UCSD-AML1 (cell line): ENCODE measurements around the gene TTC23L.
"Not testable (repeated sequence)": the region's sequence is repeated elsewhere in the genome, so short reads cannot be mapped to it uniquely, and the experiment has no call there.

Experiments used
- DNase-seq: peaks from one replicate; lab custom pipeline; 2025; ENCODE audit not compliant: unreplicated experiment; lab: John Stamatoyannopoulos, UW

Gene TTC23L

DNA sequence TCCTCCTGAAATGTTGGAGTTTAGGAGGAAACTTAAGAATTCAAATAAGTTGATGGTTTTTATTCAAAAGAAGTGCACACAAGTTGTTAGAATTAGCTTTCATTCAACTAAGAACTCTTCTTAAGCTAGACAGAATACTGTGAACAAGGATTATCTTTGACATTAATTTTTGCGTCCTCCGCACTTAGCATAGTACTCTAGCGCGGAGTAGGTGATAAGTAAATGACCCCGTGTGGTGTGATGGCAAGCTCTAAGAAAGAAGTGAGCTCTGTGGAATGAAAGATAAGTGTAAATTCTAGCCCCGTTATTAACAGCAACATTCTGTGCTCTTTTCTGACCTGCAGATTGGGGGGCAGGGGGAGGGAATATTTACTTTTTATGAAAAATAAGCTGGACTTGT is 77.6 kb downstream of the TTC23L start:
- no peak for DNase-seq

GRCh38 chr5:34918025-34918424 is 79.1 kb downstream of the TTC23L start:
- no peak for DNase-seq

DNA sequence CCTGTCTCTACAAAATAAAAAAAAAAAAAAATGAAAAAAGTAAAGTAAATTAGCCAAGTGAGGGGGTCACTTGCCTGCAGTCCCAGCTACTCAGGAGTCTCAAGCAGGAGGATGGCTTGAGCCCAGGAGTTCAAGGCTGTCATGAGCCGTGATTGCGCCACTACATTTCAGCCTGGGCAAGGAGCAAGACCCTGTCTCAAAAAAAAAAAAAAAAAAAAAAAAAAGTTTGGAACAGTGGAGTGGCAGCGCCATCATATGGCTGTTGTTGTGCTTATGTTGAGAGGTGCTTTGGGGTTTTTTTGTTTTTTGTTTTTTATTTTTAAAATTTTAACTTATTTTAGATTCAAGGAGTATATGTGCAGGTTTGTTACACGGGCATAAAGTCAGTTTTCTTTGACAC is 80.1 kb downstream of the TTC23L start:
- DNase-seq: no peak

DNA sequence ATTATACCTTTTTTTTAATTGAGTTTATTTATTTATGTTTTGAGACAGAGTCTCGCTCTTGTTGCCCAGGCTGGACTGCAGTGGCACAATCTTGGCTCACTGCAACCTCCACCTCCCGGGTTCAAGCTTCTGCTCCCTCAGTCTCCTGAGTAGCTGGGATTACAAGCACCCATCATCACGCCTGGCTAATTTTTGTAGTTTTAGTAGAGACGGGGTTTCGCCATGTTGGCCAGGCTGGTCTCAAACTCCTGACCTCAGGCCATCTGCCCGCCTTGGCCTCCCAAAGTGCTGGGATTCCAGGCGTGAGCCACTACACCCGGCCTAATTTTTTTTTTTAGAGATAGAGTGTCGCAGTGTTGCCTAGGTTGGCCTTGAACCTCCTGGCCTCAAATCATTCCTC is 84.3 kb downstream of the TTC23L start:
- not testable (repeated sequence) for DNase-seq

- no peak for DNase-seq
These were observed 84.9 kb downstream of the TTC23L start for GRCh38 chr5:34923694-34924461.

DNA sequence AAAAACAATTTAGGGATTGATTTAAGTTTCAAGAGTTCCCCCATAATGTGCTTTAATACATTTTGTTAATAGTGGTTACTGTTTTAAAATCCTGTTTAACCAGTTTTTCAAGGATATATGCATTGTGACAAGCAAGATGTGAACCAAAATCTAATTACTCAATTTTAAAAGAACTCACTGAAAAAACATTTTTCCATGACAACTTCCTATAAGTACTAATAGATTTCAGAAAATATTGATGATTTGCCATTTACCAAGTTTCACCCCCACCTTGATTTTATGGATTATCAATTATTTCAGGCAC is 85.5 kb downstream of the TTC23L start:
- DNase-seq: no peak

GRCh38 chr5:34926318-34926888 is 87.4 kb downstream of the TTC23L start:
- no peak for DNase-seq

DNA sequence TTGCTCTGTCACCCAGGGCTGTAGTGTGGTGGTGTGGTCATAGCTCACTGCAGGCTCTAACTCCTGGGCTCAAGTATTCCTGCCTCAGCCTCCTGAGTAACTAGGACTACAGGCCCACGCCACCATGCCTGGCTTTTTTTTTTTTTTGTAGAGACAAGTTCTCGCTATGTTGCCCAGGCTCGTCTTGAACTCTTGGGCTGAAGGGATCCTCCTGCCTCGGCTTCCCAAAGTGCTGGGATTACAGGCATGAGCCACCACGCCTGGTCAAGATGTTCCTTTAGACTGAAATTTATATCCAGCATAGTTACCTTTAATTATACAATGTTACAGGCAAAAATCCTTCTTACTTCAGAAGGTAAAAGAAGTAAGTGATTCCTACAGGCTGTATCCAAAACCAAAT is 88.8 kb downstream of the TTC23L start:
- DNase-seq: no peak

- DNase-seq: no peak
These were observed 89.3 kb downstream of the TTC23L start for GRCh38 chr5:34928267-34928666.

GRCh38 chr5:34929134-34929719 is 90.3 kb downstream of the TTC23L start, which contains the start of gene DNAJC21:
DNAJC21 (plus strand) TSS chr5:34929559; CDS start chr5:34929820, 261 bp downstream.
- DNase-seq: peak; percentile 99

DNA sequence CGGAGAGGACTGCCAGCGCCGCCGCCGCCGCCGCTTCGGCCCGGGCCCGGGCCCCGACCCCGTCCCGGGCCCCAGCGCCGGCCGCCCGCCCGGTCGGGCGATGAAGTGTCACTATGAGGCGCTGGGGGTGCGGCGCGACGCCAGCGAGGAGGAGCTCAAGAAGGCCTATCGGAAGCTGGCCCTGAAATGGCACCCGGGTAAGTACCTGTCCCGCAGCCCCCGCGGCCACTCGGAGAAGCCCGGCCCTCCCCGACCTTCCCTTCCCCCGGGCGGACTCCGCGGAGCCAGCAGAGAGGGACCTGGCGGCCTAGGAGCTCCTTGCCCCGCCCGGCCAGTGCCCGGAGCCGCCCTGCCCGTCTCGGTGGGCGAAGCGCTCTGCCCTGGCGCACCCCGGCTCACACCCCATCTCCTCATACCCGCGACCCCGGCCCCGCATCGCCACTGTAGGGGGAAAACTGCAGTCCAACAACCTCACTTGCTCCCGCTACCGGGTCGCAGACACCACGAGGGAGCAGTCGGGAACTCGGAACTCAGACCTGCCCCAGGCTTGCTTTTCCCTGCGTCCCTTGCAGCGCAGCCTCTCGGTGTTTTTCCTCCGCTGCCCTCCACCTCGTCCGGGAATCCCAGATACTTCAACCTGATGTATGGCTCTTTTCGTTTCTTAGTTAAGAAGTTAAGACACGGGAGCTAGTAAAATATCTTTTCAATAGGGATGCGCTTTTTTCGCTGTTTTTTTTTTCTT is 90.9 kb downstream of the TTC23L start:
- peak; percentile 85 for DNase-seq

DNA sequence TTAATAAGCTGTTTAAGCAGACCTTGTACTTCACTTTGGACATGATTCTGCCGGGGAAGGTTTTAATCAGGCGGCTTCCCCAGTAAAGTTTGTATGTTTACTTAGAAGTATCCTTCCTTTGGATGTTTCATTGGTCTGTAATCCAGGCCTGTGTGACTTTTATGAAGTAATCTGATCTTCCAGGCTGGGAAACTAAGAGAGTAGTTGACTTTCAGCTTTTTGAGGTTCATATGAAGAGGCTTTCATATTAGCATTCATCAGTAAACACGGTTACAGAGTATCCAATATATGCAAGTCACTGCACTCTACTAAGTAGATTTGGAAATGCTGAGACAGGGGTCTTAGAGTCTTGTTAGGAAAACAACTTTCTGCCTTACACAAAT is 91.5 kb downstream of the TTC23L start:
- no peak for DNase-seq

GRCh38 chr5:34930870-34931269 is 91.9 kb downstream of the TTC23L start:
- no peak for DNase-seq

GRCh38 chr5:34932947-34933346 is 94.0 kb downstream of the TTC23L start:
- DNase-seq: no peak

- DNase-seq: no peak
These were observed 103.0 kb downstream of the TTC23L start for GRCh38 chr5:34941936-34942335.

DNA sequence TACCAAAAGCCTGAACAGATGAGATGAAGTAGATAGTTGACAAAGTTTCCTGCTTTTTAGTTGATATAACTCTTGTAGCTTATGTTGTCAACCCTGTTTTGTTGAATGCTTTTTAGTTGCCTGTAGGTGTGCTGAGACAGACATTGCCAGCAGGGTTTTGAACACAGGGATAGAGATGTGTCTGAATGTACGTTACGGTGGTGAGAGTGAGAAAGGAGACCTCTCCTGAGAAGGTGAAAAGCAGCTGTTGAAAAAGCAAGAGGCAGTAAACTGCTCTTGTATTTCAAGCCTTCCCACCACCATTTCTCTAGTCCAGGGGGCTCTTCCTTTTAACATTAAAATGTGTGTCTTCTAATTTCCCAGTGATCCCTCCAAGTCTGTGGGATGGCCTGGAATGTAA is 105.1 kb downstream of the TTC23L start:
- no peak for DNase-seq

DNA sequence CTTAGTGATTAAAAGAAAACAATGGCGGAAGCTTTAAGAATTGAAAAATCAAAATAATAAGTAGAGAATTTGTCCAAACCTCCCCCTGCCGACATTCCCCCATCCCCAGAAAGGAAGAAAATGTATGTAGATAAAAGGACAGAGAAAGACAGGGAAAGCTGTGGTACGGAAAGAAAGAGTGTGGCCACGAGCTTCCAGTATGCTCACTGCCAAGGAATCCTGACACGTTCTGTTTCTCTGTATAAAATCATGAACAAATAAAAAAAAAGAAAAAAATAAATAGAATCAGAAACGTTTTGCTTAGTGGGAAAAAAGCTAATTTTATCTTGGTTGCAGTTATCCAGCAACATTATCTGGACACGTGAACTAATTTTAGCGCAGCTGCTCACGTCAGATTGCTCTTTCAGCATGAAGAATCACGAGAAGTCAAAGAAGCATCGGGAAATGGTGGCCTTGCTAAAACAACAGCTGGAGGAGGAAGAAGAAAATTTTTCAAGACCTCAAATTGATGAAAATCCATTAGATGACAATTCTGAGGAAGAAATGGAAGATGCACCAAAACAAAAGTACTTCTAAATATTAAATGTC is 105.6 kb downstream of the TTC23L start:
- no peak for DNase-seq
